HG02885 (cell line): ENCODE data around the gene HOMER1.

Experiments used
- ATAC-seq: cut with Tn5 transposase; IDR thresholded peaks from one replicate; pipeline ENCODE4 v1.9.1; 2021; ENCODE audit warnings: mild to moderate bottlenecking; ENCODE audit not compliant: unreplicated experiment, poor library complexity

HOMER1 gene

GRCh38 chr5:79491690-79492317 lies 22.1 kb downstream of the HOMER1 start:
- ATAC-seq = no peak

- ATAC-seq = no peak
Measured at GRCh38 chr5:79490323-79490936, 23.5 kb downstream of the HOMER1 start.

GRCh38 chr5:79489773-79490172 lies 24.2 kb downstream of the HOMER1 start:
- no peak for ATAC-seq

- ATAC-seq = no peak
Measured at GRCh38 chr5:79488775-79489174, 25.2 kb downstream of the HOMER1 start.

GRCh38 chr5:79488058-79488457 lies 25.9 kb downstream of the HOMER1 start:
- ATAC-seq = no peak

GRCh38 chr5:79487251-79487650 lies 26.7 kb downstream of the HOMER1 start:
- no peak for ATAC-seq

GRCh38 chr5:79486116-79486515 lies 27.8 kb downstream of the HOMER1 start:
- ATAC-seq = no peak

GRCh38 chr5:79484731-79485130 lies 29.2 kb downstream of the HOMER1 start:
- no peak for ATAC-seq

- no peak for ATAC-seq
Measured at GRCh38 chr5:79481574-79481973, 32.4 kb downstream of the HOMER1 start.

GRCh38 chr5:79480991-79481390 lies 32.9 kb downstream of the HOMER1 start:
- ATAC-seq = no peak

GRCh38 chr5:79475152-79475466 lies 38.8 kb downstream of the HOMER1 start:
- no peak for ATAC-seq

- ATAC-seq = no peak
Measured at GRCh38 chr5:79474367-79475151, 39.4 kb downstream of the HOMER1 start.

GRCh38 chr5:79471556-79471955 lies 42.4 kb downstream of the HOMER1 start:
- no peak for ATAC-seq

GRCh38 chr5:79464695-79465332 lies 49.1 kb downstream of the HOMER1 start:
- ATAC-seq = no peak

- ATAC-seq = no peak
Measured at GRCh38 chr5:79464278-79464677, 49.7 kb downstream of the HOMER1 start.

- no peak for ATAC-seq
Measured at GRCh38 chr5:79459626-79460025, 54.3 kb downstream of the HOMER1 start.

- peak; percentile 84 for ATAC-seq
Measured at GRCh38 chr5:79456890-79457583, 56.9 kb downstream of the HOMER1 start.

GRCh38 chr5:79456400-79456799 lies 57.5 kb downstream of the HOMER1 start:
- ATAC-seq = no peak

GRCh38 chr5:79454043-79454442 lies 59.9 kb downstream of the HOMER1 start:
- no peak for ATAC-seq

GRCh38 chr5:79448336-79448735 lies 65.6 kb downstream of the HOMER1 start:
- ATAC-seq = no peak

GRCh38 chr5:79436821-79437220 lies 77.1 kb downstream of the HOMER1 start:
- no peak for ATAC-seq
